HepG2 (cell line): Measurements from ENCODE around the gene DHX32. TPM values are rescaled to one million over a fixed set of nuclear protein-coding genes. Genes with fewer than 3 reads are reported as not detected.

ENCODE experiments used
- AFF4 ChIP-seq: sonication (generic); formaldehyde crosslinking; IDR thresholded peaks from 2 replicates; pipeline ENCODE4 v1.4.0; 2020; ENCODE audit warnings: missing genetic modification reagents
- ARID5B ChIP-seq: IDR thresholded peaks from 2 replicates; pipeline ENCODE4 v1.4.0; 2020; ENCODE audit warnings: mild to moderate bottlenecking, missing genetic modification reagents
- GLI4 ChIP-seq: sonication (generic); formaldehyde crosslinking; IDR thresholded peaks from 2 replicates; pipeline ENCODE4 v1.5.1; 2020; ENCODE audit warnings: missing genetic modification reagents, mild to moderate bottlenecking, moderate library complexity, borderline replicate concordance
- MED8 ChIP-seq: sonication (generic); formaldehyde crosslinking; IDR thresholded peaks from 2 replicates; pipeline ENCODE4 v1.8.1; 2023; ENCODE audit warnings: mild to moderate bottlenecking, missing genetic modification reagents; ENCODE audit not compliant: insufficient replicate concordance
- MLX ChIP-seq: IDR thresholded peaks from 2 replicates; pipeline ENCODE4 v1.6.1; 2016
- SRSF9 ChIP-seq: fragments of 200-400 bp; formaldehyde crosslinking; IDR thresholded peaks from 2 replicates; pipeline ENCODE4 v1.6.1; 2018; ENCODE audit warnings: borderline replicate concordance, mild to moderate bottlenecking, low read depth, low read length; ENCODE audit not compliant: insufficient read depth, poor library complexity, severe bottlenecking
- TARDBP ChIP-seq: sonication (generic); formaldehyde crosslinking; IDR thresholded peaks from 2 replicates; pipeline ENCODE4 v1.8.0; 2022; ENCODE audit warnings: mild to moderate bottlenecking, missing genetic modification reagents
- ZBTB40 ChIP-seq, 2 experiments: fragments of 450-650 bp in 1 of 2; sonication (generic) in 1 of 2; formaldehyde crosslinking in 1 of 2; IDR thresholded peaks; 2 replicates each; pipeline versions ENCODE4 v1.6.1 to v1.8.0; 2016 to 2022; ENCODE audit warnings: antibody characterized with exemption in 1 of 2, mild to moderate bottlenecking in 1 of 2, missing genetic modification reagents in 1 of 2
- ZNF207 ChIP-seq: fragments of 450-650 bp; IDR thresholded peaks from 2 replicates; pipeline ENCODE4 v1.6.1; 2016; ENCODE audit warnings: antibody characterized with exemption, borderline replicate concordance
- ZNF224 ChIP-seq: sonication (generic); formaldehyde crosslinking; IDR thresholded peaks from 2 replicates; pipeline ENCODE4 v1.5.0; 2020; ENCODE audit warnings: mild to moderate bottlenecking, missing genetic modification reagents
- polyA plus RNA-seq, 8 experiments: library from polyadenylated mRNA; depleted of rRNA in 3 of 8; stranded (reverse) in 7 of 8; unstranded in 1 of 8; fragments of >200 nt; fragmentation: Illumina TruSeq in 4 of 8; extraction: Trizol in 4 of 8; gene quantifications; 2 replicates each; pipeline versions ENCODE4 v1.2.1 to v1.2.3, GENCODE V29; 2011 to 2016; ENCODE audit warnings: low read depth in 4 of 8, missing spikeins in 1 of 8, mixed read lengths in 1 of 8; ENCODE audit not compliant: insufficient read depth in 1 of 8
- total RNA-seq, 5 experiments: library from RNA; depleted of rRNA; stranded (reverse); fragments of >200 nt; fragmentation: Illumina TruSeq; extraction: Trizol; gene quantifications; 2 replicates each; pipeline ENCODE4 v1.2.3, GENCODE V29; 2016; ENCODE audit warnings: low read depth in 1 of 5

The DHX32 gene
- total and polyA plus RNA-seq, 2 of the 13 experiments (the other 11 are each of a cell fraction or from before 2014, with no cell fraction given), result 15.5 to 16.5 TPM

- TF ChIP-seq ZBTB40 (IDR thresholded peaks at IDR 0.05) (no peak), ZBTB40 (CRISPR knock-in tag; IDR thresholded peaks at IDR 0.05) (no peak), TARDBP (CRISPR knock-in tag) (no peak), MED8 (CRISPR knock-in tag) (no peak), ZNF224 (CRISPR knock-in tag) (no peak), MLX (0 out of 2 replicates have a peak, but pooled peaks have one; percentile 40), ARID5B (CRISPR knock-in tag) (peak; percentile 92), SRSF9 (no peak), GLI4 (no peak), AFF4 (CRISPR knock-in tag) (no peak), ZNF207 (no peak)
These were observed 30.9 kb upstream of the DHX32 start (continued) for GRCh38 chr10:125911990-125912389.
